ENCODE measurements around the gene KIF5A.

Gene KIF5A

GRCh38 chr12:57535764-57536596 lies 13.9 kb upstream of the KIF5A start:
- DNase-seq (ENCODE audit: low read depth) = no peak

GRCh38 chr12:57536597-57536942 lies 13.3 kb upstream of the KIF5A start:
- no peak for DNase-seq (ENCODE audit: low read depth)

GRCh38 chr12:57539134-57539768 lies 10.6 kb upstream of the KIF5A start:
- no peak for DNase-seq (ENCODE audit: low read depth)

- no peak for DNase-seq (ENCODE audit: low read depth)
Observed at GRCh38 chr12:57541001-57541400, 8.8 kb upstream of the KIF5A start.

GRCh38 chr12:57541717-57542116 lies 8.1 kb upstream of the KIF5A start:
- DNase-seq (ENCODE audit: low read depth) = no peak

- no peak for DNase-seq (ENCODE audit: low read depth)
Observed at GRCh38 chr12:57543581-57543980, 6.3 kb upstream of the KIF5A start.

- DNase-seq (ENCODE audit: low read depth) = no peak
Observed at GRCh38 chr12:57545809-57546437, 3.9 kb upstream of the KIF5A start.

GRCh38 chr12:57546438-57547287 lies 3.2 kb upstream of the KIF5A start, which contains the start of gene DCTN2:
DCTN2 (minus strand) TSS chr12:57547192; CDS start chr12:57547063, 129 bp downstream.
- DNase-seq (ENCODE audit: low read depth) = peak; percentile 79

GRCh38 chr12:57547288-57548012 lies 2.4 kb upstream of the KIF5A start:
- no peak for DNase-seq (ENCODE audit: low read depth)

- no peak for DNase-seq (ENCODE audit: low read depth)
Observed at GRCh38 chr12:57548013-57548315, 1.9 kb upstream of the KIF5A start.

- DNase-seq (ENCODE audit: low read depth) = no peak
Observed at GRCh38 chr12:57548488-57548887, 1.4 kb upstream of the KIF5A start.

GRCh38 chr12:57549203-57549908 lies 488 bp upstream of the KIF5A start:
- no peak for DNase-seq (ENCODE audit: low read depth)

- DNase-seq (ENCODE audit: low read depth) = no peak
Observed at GRCh38 chr12:57550641-57551549, 1.1 kb downstream of the KIF5A start.

- no peak for DNase-seq (ENCODE audit: low read depth)
Observed at GRCh38 chr12:57551637-57552305, 1.9 kb downstream of the KIF5A start.

GRCh38 chr12:57552306-57552651 lies 2.4 kb downstream of the KIF5A start:
- no peak for DNase-seq (ENCODE audit: low read depth)

- DNase-seq (ENCODE audit: low read depth) = no peak
Observed at GRCh38 chr12:57552835-57553313, 3.0 kb downstream of the KIF5A start.

- no peak for DNase-seq (ENCODE audit: low read depth)
Observed at GRCh38 chr12:57553343-57554202, 3.7 kb downstream of the KIF5A start.

GRCh38 chr12:57554453-57554852 lies 4.6 kb downstream of the KIF5A start:
- no peak for DNase-seq (ENCODE audit: low read depth)
